Bronchial epithelial cell (primary cell): ENCODE data around the gene SEBOX. TPM values are rescaled to one million over a fixed set of nuclear protein-coding genes. Genes with fewer than 3 reads are reported as not detected.

Source experiments
- DNase-seq: peaks from one replicate; pipeline ENCODE4 v3.0.0-alpha.2; 2010; ENCODE audit warnings: low read depth
- FAIRE-seq: peaks from 2 replicates; lab custom pipeline; 2011; peaks lifted over from hg19 to GRCh38; lab: Jason Lieb, UNC
- H3K27me3 ChIP-seq: 2 replicates; pipeline ENCODE4 v1.5.1; 2011; ENCODE audit warnings: low read length; ENCODE audit not compliant: control insufficient read depth, insufficient read depth
- H3K36me3 ChIP-seq: 2 replicates; pipeline ENCODE4 v1.5.1; 2011; ENCODE audit warnings: low read length; ENCODE audit not compliant: control insufficient read depth, insufficient read depth
- H3K4me3 ChIP-seq: 2 replicates; pipeline ENCODE4 v1.5.1; 2011; ENCODE audit warnings: mild to moderate bottlenecking, low read depth, low read length, control low read depth
- total RNA-seq: library from RNA; depleted of rRNA; stranded (reverse); fragments of >200 nt; gene quantifications from 2 replicates; pipeline ENCODE4 v1.2.1, GENCODE V29; 2014
- TF ChIP-seq, protein P1 (sequence below): IDR thresholded peaks from 2 replicates; pipeline ENCODE4 v1.5.1; 2011; ENCODE audit warnings: mild to moderate bottlenecking, moderate library complexity, low read length, control low read depth, inconsistent platforms; ENCODE audit not compliant: insufficient read depth, severe bottlenecking

Gene SEBOX
- total RNA-seq, 1 donor from 2014 or later, result not detected

DNA sequence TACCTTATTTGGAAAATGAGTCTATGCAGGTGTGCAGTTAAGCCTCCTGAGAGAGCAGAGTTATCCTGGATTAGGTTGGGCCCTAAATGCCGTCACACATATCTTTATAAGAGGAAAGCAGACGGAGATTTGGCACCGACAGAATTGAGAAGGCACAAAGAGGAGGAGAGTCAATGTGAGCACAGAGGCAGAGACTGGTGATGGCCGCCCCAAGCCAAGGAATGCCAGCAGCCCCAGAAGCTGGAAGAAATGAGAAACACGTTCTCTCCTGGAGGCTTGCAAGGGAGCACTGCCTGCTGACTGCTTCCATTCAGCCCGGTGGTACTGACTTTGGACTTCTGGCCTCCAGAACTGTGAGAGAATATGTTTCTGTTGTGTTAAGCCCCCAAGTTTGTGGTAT lies 37.8 kb upstream of the SEBOX start:
- Histone ChIP-seq H3K36me3 (peaks cover 5% of the 10 kb centered on the region), H3K27me3 (no peaks in the 10 kb centered on the region), H3K4me3 (no peak overlapping the region)
- no peak for FAIRE-seq
- DNase-seq, result no peak
- TF ChIP-seq, protein P1, sequence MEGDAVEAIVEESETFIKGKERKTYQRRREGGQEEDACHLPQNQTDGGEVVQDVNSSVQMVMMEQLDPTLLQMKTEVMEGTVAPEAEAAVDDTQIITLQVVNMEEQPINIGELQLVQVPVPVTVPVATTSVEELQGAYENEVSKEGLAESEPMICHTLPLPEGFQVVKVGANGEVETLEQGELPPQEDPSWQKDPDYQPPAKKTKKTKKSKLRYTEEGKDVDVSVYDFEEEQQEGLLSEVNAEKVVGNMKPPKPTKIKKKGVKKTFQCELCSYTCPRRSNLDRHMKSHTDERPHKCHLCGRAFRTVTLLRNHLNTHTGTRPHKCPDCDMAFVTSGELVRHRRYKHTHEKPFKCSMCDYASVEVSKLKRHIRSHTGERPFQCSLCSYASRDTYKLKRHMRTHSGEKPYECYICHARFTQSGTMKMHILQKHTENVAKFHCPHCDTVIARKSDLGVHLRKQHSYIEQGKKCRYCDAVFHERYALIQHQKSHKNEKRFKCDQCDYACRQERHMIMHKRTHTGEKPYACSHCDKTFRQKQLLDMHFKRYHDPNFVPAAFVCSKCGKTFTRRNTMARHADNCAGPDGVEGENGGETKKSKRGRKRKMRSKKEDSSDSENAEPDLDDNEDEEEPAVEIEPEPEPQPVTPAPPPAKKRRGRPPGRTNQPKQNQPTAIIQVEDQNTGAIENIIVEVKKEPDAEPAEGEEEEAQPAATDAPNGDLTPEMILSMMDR, result no peak

DNA sequence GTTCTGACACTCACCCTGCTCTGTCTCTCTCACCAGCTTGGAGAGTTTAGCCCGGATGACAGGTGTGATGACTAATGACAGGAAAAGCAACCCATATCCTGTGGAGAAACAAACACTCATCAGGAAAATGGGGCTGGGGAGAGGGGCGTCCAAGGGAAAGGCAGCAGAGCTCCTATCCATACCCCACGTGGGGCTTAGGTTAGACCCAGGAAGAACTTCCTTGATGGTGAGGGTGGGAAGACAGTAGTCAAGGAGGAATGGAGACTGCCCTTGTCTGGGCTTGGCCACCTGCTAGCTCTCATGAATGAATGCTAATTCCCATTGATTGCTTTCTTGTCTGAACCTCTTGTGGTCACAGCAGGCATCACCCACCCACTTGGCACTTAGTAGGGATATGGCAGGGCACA lies 37.2 kb upstream of the SEBOX start:
- Histone ChIP-seq H3K36me3 (peaks cover 5% of the 10 kb centered on the region), H3K27me3 (no peaks in the 10 kb centered on the region), H3K4me3 (no peak overlapping the region)
- FAIRE-seq (no peak), DNase-seq (peak; percentile 55)
- TF ChIP-seq, protein P1, result no peak

DNA sequence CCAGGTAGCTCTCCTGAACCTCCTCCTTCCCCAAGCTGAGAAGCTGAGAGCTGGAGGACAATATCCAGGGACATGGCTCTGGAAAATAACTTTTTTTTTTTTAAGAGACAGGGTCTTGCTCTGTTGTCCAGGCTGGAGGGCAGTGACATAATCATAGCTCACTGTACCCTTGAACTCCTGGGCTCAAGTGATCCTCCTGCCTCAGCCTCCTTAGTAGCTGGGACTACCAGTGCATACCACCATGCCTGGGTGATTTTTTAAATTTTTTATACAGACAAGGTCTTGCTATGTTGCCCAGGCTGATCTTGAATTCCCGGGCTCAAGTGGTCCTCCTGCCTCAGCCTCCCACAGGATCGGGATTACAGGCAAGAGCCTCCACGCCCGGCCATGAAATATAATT lies 34.8 kb upstream of the SEBOX start:
- peaks cover 5% of the 10 kb centered on the region for H3K36me3 ChIP-seq
- TF ChIP-seq, protein P1, result no peak
- FAIRE-seq (no peak), DNase-seq (no peak)
- no peaks in the 10 kb centered on the region for H3K27me3 ChIP-seq
- H3K4me3 ChIP-seq, result no peak overlapping the region

DNA sequence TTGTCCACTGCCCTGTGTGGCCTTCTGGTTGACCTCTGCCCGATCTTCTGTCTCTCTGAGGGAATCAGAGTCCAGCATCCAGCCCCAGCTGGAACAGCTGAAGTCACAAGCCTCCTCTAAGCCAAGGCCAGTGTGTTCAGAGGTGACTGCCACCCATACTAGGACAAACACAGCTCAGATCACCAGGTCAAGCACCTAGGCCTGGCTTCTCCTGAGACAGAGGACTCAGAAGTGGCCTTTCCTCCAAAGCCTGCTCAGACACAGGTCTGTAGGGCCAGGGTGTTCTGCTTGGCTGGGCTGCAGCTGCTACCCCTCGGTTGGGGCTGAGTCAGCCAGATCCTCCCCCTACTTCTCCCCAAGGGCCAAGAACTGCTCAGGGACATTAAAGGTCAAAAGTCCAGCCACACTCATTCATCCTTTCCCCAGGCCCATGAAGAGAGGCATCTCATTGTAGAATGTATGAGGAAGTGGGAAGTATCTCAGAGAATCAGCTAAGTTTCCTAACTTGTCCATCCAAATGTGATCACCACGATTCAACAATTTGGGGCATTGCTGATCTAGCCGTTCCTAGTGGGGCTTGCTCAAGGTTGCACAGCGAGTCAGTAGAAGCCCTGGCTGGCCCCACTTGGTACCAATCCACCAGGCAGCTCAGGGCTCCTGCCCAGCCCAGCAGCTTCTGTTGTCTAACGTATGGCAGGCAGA lies 33.4 kb upstream of the SEBOX start:
- FAIRE-seq (no peak), DNase-seq (no peak)
- no peaks in the 10 kb centered on the region for H3K27me3 ChIP-seq
- no peak overlapping the region for H3K4me3 ChIP-seq
- peaks cover 3% of the 10 kb centered on the region for H3K36me3 ChIP-seq
- TF ChIP-seq, protein P1, result no peak

DNA sequence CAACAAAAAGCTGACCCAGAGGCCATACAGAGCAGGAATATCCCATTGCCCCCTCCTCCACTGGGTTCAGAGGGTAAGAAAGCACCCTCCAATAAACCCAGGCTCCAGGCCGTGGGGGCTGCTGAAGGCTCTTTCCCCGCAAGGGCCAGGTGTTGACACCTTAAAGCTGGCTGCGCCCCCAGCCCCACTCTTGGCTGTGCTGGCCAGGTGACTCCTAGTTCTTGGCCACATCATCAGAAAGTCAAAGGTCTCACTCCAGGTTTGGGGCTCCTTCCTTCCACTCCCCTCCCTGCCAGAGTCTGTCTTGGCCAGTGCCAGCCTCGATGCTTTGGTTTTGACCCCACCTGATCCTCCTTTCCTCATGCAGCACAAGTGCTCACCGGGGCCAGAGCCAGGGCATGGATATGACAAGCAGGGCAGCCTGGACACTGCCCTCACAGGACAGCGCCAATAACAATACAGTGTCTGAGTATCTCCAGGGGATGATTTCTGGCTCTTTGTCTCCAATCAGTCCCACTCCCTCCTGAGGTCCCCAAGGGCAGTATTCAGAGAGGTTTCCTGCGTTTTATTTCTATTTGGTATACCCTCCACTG lies 32.8 kb upstream of the SEBOX start:
- H3K4me3 ChIP-seq, result no peak overlapping the region
- TF ChIP-seq, protein P1, result no peak
- H3K36me3 ChIP-seq, result peaks cover 3% of the 10 kb centered on the region
- H3K27me3 ChIP-seq, result no peaks in the 10 kb centered on the region
- DNase-seq (no peak), FAIRE-seq (no peak)
